ENCODE results near the gene ZBTB37. TPM values are rescaled to one million over a fixed set of nuclear protein-coding genes. Genes with fewer than 3 reads are reported as not detected.

ZBTB37 gene
- total RNA-seq, 4 donors from 2014 or later = 1.6 to 6.3 (median 3.3) TPM

DNA sequence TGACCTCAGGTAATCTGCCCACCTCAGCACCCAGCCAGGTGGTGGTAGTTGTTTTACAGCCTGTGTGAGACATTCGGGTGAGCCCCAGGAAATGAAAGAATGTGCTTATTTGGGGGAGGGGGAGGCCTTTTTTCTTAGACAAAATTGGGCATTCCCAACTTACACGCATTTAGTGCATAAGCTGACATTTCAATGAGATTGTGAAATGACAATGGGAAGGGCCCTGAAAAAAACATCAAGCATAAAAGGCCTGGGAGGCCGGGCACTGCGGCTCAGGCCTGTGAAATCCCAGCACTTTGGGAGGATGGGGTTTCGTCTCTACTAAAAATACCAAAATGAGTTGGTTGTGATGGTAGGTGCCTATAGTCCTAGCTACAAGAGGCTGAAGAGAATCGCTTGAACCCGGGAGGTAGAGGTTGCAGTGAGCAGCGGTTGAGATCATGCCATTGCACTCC is 5.4 kb upstream of the ZBTB37 start:
- intact Hi-C loops (cut with DNase I) = no loop called here
- H3K36me3 ChIP-seq = peaks cover 8 to 91% (median 17%) of the 10 kb centered on the region in 3 donors

DNA sequence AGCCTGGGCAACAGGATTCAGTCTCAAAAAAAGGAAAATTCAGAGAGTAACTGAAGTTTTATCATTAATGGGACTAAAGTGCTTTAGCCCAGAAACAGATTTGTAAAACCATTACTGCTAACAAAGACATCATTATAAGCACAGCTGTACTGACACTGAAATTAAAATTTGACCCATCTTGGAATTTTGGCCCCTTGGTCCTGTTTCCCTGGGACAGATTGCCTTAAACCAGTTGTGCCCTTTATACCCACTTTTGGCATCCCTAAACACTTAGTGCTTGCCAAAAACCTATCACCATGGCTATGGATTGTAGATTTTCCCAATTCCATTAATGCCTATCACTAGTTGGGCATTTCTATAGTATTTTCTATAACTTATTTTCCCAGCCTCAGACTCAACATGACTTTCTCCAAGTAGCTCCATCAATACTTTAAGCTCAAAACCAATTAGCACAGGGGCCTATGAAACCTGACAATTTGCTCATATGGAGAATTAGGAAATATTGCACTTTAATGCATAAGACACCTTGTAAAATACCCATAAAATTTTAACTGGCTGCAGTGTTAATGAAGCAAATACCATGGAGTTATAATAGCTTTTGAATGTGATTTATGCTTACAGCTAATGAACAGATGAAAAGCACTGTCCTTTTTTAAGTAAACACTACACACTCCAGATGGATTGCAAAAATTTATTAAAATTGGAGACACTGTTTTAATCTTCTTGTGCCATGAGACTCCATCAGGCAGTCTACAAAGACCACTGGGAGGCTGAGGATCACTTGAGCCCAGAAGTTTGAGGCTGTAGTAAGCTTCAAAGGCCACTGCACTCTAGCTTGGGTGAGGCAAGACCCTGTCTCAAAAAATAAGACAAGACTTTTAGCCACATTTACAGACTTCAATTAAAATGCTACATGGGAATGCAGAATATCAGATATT is 4.7 kb upstream of the ZBTB37 start:
- H3K4me3 ChIP-seq = no peak overlapping the region
- no peaks in the 10 kb centered on the region for H3K27me3 ChIP-seq
- H3K4me1 ChIP-seq = peaks cover 0 to 36% (median 24%) of the 10 kb centered on the region in 3 donors
- intact Hi-C loops (cut with DNase I) = no loop called here
- no peaks in the 10 kb centered on the region for H3K9me3 ChIP-seq
- TF ChIP-seq, protein P1, sequence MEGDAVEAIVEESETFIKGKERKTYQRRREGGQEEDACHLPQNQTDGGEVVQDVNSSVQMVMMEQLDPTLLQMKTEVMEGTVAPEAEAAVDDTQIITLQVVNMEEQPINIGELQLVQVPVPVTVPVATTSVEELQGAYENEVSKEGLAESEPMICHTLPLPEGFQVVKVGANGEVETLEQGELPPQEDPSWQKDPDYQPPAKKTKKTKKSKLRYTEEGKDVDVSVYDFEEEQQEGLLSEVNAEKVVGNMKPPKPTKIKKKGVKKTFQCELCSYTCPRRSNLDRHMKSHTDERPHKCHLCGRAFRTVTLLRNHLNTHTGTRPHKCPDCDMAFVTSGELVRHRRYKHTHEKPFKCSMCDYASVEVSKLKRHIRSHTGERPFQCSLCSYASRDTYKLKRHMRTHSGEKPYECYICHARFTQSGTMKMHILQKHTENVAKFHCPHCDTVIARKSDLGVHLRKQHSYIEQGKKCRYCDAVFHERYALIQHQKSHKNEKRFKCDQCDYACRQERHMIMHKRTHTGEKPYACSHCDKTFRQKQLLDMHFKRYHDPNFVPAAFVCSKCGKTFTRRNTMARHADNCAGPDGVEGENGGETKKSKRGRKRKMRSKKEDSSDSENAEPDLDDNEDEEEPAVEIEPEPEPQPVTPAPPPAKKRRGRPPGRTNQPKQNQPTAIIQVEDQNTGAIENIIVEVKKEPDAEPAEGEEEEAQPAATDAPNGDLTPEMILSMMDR (IDR thresholded peaks at IDR 0.05) = no peak
- no peak for TF ChIP-seq POLR2A (IDR thresholded peaks at IDR 0.05)
- no peak for DNase-seq
- H3K27ac ChIP-seq = no peak overlapping the region
- peaks cover 8 to 84% (median 17%) of the 10 kb centered on the region in 3 donors for H3K36me3 ChIP-seq

More for the DNA sequence above, 5.4 kb upstream of the ZBTB37 start:
- Histone ChIP-seq H3K9me3 (no peaks in the 10 kb centered on the region), H3K4me1 (peaks cover 0 to 36% (median 24%) of the 10 kb centered on the region in 3 donors), H3K27me3 (no peaks in the 10 kb centered on the region), H3K27ac (no peak overlapping the region), H3K4me3 (no peak overlapping the region)
- WGBS, 2 donors = 62 to 68% methylated on average over 7 to 8 of the region's 8 CpGs
- no peak for TF ChIP-seq POLR2A (IDR thresholded peaks at IDR 0.05)
- TF ChIP-seq, protein P1 (IDR thresholded peaks at IDR 0.05) = no peak
- no peak for DNase-seq

DNA sequence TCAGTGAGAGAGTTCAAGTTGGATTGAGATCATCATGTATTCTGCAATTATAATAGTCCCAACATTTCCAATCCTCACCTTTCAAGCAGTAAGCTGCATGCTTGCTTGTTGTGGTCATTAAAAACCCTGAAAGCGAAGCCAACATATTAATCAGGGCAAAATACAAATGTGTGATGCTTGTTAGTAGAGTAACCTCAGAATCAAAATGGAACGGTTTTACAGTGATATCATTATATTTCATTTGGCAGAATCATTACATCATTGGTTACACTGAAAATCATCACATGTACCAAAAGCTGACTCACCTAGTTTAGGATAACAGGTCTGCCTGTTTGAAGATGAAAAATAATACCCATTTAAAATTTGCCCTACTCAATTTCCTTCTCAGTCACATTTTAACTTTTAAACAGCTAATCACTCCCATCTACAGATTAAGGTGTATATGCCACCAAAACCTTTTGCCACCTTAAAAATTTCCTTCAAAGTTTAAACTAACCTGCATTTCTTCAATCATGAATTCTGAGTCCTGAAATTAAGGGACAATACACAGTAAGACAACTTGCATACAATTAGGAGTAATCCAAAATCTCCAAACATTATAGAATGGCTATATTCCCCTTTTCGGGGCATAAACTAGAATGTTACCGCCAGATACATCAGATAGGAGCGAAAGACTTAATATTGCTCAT is 3.9 kb upstream of the ZBTB37 start:
- intact Hi-C loops (cut with DNase I) = no loop called here
- Histone ChIP-seq H3K9me3 (no peaks in the 10 kb centered on the region), H3K27me3 (no peaks in the 10 kb centered on the region), H3K36me3 (peaks cover 8 to 75% (median 17%) of the 10 kb centered on the region in 3 donors), H3K27ac (peak overlapping the region in 2 of 4 donors; percentile 4), H3K4me3 (peak overlapping the region in 2 of 4 donors; percentile 86 to 94), H3K4me1 (peaks cover 0 to 42% (median 26%) of the 10 kb centered on the region in 3 donors)
- TF ChIP-seq, protein P1 (IDR thresholded peaks at IDR 0.05) = no peak
- no peak for TF ChIP-seq POLR2A (IDR thresholded peaks at IDR 0.05)
- DNase-seq = no peak
- 70 to 75% methylated on average over 5 of the region's 5 CpGs for WGBS, 2 donors

DNA sequence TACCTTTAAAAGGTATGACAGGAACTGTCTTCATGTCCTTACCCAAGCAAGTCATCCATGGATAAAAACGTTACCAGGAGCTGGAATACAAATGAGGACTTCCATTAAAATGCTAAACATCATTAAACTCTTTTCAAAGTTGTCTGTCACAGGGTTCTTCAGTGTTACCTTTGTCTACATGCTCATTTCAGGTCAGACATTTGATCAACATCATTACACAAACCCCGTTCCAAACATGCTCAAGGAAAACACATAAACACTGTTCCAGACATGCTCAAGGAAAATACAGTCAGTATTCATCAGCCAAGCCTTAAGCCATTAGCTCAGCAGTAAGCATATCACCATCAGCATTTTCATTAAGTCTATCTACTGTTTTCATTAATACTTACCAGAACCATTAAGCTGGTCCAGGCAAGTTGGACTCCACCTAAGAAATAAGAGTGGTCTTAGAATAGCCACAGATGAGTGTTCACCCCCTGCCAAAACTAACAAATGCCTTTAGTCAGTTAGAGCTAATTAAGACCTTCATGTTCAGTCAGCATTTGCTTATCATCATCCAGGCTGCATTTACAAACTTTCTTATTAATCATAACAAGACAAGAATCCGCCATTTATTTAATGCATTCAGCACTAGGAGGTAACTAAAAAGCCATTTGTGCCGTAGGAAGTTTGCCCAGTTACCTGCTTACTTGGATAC is 2.6 kb upstream of the ZBTB37 start:
- H3K27me3 ChIP-seq = no peaks in the 10 kb centered on the region
- peaks cover 8 to 64% (median 17%) of the 10 kb centered on the region in 3 donors for H3K36me3 ChIP-seq
- H3K4me3 ChIP-seq = peak overlapping the region; percentile 74 to 94 (median 81)
- peaks cover 0 to 53% (median 29%) of the 10 kb centered on the region in 3 donors for H3K4me1 ChIP-seq
- H3K9me3 ChIP-seq = no peaks in the 10 kb centered on the region
- intact Hi-C loops (cut with DNase I) = no loop called here
- no peak for DNase-seq
- TF ChIP-seq, protein P1 (IDR thresholded peaks at IDR 0.05) = no peak
- TF ChIP-seq POLR2A (IDR thresholded peaks at IDR 0.05) = no peak
- WGBS, 2 donors = 14 to 28% methylated on average over 4 of the region's 4 CpGs
- peak overlapping the region in 3 of 4 donors; percentile 35 to 99 (median 94) for H3K27ac ChIP-seq

Measured in esophagus squamous epithelium (tissue), 5 donors.